GM18505 (cell line): ENCODE measurements around the gene PCDHA8.
"Not testable (repeated sequence)": the region's sequence is repeated elsewhere in the genome, so short reads cannot be mapped to it uniquely, and the experiment has no call there.

Source experiments
- ATAC-seq: cut with Tn5 transposase; IDR thresholded peaks from one replicate; pipeline ENCODE4 v1.9.1; 2021; ENCODE audit not compliant: unreplicated experiment
- POLR2A ChIP-seq: IDR thresholded peaks from 4 replicates; pipeline ENCODE4 v1.6.1; 2011; ENCODE audit warnings: borderline replicate concordance; ENCODE audit not compliant: insufficient read depth, insufficient read length; ENCODE audit errors: extremely low read depth

The PCDHA8 gene

GRCh38 chr5:140840978-140841962 lies at the start of gene PCDHA8:
Gene PCDHA8 (plus strand): TSS chr5:140841187. CDS start chr5:140841322, 135 bp downstream.
- TF ChIP-seq POLR2A, result no peak
- ATAC-seq, result no peak

- no peak for ATAC-seq
Observed at GRCh38 chr5:140794595-140795258, 46.3 kb upstream of the PCDHA8 start, which contains the start of gene PCDHA2. Gene PCDHA2 (plus strand): TSS chr5:140794852.

DNA sequence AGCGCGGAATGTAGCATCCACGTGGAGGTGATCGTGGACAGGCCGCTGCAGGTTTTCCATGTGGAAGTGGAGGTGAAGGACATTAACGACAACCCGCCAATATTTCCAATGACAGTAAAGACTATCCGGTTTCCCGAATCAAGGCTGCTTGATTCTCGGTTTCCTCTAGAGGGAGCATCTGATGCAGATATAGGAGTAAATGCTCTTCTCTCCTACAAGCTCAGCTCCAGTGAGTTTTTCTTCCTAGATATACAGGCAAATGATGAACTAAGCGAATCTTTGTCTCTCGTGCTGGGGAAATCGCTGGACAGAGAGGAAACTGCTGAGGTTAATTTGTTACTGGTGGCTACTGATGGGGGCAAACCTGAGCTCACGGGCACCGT lies 45.7 kb upstream of the PCDHA8 start:
- ATAC-seq, result no peak
- no peak for TF ChIP-seq POLR2A

More at GRCh38 chr5:140794595-140795258, 46.3 kb upstream of the PCDHA8 start, which contains the start of gene PCDHA2:
- no peak for TF ChIP-seq POLR2A

DNA sequence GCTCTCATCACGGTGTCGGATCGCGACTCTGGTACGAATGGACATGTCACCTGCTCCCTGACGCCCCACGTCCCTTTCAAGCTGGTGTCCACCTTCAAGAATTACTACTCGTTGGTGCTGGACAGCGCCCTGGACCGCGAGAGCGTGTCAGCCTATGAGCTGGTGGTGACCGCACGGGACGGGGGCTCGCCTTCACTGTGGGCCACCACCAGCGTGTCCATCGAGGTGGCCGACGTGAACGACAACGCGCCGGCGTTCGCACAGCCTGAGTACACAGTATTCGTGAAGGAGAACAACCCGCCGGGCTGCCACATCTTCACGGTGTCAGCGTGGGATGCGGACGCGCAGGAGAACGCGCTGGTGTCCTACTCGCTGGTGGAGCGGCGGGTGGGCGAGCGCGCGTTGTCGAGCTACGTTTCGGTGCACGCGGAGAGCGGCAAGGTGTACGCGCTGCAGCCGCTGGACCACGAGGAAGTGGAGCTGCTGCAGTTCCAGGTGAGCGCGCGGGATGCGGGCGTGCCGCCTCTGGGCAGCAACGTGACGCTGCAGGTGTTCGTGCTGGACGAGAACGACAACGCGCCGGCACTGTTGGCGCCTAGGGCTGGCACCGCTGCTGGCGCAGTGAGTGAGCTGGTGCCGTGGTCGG lies 44.8 kb upstream of the PCDHA8 start:
- ATAC-seq, result not testable (repeated sequence)

DNA sequence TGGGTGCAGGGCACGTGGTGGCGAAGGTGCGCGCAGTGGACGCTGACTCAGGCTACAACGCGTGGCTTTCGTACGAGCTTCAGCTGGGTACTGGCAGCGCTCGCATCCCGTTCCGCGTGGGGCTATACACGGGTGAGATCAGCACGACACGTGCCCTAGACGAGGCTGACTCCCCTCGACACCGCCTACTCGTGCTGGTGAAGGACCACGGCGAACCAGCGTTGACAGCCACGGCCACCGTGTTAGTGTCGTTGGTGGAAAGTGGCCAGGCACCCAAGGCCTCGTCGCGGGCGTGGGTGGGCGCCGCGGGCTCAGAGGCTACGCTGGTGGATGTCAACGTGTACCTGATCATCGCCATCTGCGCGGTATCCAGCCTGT lies 44.3 kb upstream of the PCDHA8 start:
- ATAC-seq, result no peak
- TF ChIP-seq POLR2A, result no peak

DNA sequence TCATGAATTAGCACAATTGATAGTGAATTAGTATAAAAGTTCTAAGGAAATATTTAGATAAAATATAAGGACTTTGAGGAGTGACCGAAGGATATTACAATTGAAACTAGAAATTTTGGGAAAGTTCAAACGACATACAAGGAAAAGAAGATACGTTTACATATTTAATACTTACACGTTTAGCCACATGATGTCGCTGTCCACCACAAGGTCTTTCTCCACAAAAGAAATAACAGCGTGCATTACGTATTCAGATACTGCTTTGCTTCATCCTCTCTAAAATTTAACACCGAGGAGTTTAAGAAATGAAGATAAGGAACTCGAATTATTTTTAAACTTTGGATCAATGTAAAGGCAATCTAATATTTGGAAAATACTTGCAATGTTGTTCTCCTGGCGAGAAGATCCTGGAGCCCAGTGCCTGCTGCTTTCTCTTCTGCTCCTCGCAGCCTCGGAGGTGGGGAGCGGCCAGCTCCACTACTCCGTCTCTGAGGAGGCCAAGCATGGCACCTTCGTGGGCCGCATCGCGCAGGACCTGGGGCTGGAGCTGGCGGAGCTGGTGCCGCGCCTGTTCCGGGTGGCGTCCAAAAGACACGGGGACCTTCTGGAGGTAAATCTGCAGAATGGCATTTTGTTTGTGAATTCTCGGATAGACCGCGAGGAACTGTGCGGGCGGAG lies 40.0 kb upstream of the PCDHA8 start, which contains the start of gene PCDHA3:
PCDHA3 (plus strand) TSS at position 242 of the 678 bp plus-strand sequence.
- ATAC-seq, result no peak
- no peak for TF ChIP-seq POLR2A

DNA sequence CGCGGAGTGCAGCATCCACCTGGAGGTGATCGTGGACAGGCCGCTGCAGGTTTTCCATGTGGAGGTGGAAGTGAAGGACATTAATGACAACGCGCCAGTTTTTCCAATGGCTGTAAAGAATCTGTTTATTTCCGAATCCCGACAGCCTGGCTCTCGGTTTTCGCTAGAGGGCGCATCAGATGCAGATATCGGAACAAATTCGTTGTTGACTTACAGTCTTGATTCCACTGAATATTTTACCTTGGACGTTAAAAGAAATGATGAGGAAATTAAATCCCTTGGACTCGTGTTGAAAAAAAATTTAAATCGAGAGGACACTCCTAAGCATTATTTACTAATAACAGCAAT lies 39.5 kb upstream of the PCDHA8 start:
- ATAC-seq, result no peak
- TF ChIP-seq POLR2A, result no peak

DNA sequence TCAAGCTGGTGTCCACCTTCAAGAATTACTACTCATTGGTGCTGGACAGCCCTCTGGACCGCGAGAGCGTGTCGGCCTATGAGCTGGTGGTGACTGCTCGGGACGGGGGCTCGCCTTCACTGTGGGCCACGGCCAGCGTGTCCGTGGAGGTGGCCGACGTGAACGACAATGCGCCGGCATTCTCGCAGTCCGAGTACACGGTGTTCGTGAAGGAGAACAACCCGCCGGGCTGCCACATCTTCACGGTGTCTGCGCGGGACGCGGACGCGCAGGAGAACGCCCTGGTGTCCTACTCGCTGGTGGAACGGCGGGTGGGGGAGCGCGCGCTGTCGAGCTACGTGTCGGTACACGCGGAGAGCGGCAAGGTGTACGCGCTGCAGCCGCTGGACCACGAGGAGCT lies 38.6 kb upstream of the PCDHA8 start:
- ATAC-seq, result not testable (repeated sequence)

DNA sequence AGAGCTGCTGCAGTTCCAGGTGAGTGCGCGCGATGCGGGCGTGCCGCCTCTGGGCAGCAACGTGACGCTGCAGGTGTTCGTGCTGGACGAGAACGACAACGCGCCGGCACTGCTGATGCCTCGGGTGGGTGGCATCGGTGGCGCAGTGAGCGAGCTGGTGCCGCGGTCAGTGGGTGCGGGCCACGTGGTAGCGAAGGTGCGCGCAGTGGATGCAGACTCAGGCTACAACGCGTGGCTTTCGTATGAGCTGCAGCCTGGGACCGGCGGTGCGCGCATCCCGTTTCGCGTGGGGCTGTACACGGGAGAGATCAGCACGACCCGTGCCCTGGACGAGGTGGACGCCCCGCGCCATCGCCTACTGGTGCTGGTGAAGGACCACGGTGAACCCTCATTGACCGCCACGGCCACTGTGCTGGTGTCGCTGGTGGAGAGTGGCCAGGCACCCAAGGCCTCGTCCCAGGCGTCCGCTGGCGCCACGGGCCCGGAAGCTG lies 38.2 kb upstream of the PCDHA8 start:
- no peak for TF ChIP-seq POLR2A
- no peak for ATAC-seq

- TF ChIP-seq POLR2A, result no peak
- no peak for ATAC-seq
Observed at GRCh38 chr5:140806834-140807775, 33.9 kb upstream of the PCDHA8 start, which contains the start of gene PCDHA4. Gene PCDHA4 (plus strand): TSS chr5:140807068.

- ATAC-seq, result not testable (repeated sequence)
Observed at GRCh38 chr5:140808241-140808888, 32.6 kb upstream of the PCDHA8 start.

DNA sequence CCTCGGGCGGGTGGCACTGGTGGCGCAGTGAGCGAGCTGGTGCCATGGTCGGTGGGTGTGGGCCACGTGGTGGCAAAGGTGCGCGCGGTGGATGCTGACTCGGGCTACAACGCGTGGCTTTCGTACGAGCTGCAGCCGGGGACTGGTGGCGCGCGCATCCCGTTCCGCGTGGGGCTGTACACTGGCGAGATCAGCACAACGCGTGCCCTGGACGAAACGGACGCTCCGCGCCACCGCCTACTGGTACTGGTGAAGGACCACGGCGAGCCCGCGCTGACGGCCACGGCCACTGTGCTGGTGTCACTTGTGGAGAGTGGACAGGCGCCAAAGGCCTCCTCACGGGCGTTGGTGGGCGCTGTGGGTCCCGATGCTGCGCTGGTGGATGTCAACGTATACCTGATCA lies 32.1 kb upstream of the PCDHA8 start:
- ATAC-seq, result no peak
- no peak for TF ChIP-seq POLR2A
